ENCODE results near the gene SPACDR. TPM values are rescaled to one million over a fixed set of nuclear protein-coding genes. Genes with fewer than 3 reads are reported as not detected.

The SPACDR gene
- total and polyA plus RNA-seq, 2 experiments from 2014 or later: 0.42 to 0.52 TPM

DNA sequence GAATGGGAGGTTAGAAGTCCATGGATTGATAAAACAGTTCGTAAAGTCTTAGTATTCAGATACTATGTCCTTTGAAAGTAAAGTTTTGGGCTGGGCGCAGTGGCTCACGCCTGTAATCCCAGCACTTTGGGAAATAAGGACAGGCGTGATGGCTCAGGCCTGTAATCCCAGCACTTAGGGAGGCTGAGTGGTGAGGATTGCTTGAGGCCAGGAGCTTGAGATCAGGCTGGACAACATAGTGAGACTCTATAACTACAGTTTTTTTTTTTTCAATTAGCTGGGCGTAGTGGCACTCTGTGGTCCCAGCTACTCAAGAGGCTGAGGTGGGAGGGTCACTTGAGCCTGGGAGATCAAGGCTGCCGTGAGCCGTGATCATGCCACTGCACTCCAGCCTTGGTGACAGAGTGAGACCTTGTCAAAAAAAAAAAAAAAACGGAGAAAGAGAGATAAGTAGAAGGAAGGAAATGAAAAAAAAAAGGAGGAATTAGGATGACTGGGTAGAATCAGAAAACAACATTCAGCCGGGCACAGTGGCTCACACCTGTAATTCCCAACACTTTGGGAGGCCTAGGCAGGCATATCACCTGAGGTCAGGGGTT is 49.3 kb upstream of the SPACDR start:
- no peak overlapping the region for H3K27ac Mint-ChIP-seq
- H3F3A ChIP-seq (replicated peaks; ENCODE audit: low read depth): no peaks in the 10 kb centered on the region
- no peak overlapping the region for H3K4me3 ChIP-seq
- no peaks in the 10 kb centered on the region for H3K27me3 ChIP-seq (ENCODE audit: insufficient read depth)
- H2AFZ ChIP-seq: no peak overlapping the region
- ATAC-seq (no peak), DNase-seq (ENCODE audit: low spot score) (no peak)
- no peaks in the 10 kb centered on the region for H3K36me3 ChIP-seq (ENCODE audit: insufficient read depth)
- H3K4me3 Mint-ChIP-seq: no peak overlapping the region
- H3K27me3 Mint-ChIP-seq (ENCODE audit: insufficient read depth, low read depth, poor library complexity): peaks cover 4% of the 10 kb centered on the region
- no peaks in the 10 kb centered on the region for H3K79me2 ChIP-seq (replicated peaks; ENCODE audit: insufficient read depth)
- no peak overlapping the region for H3K27ac ChIP-seq (ENCODE audit: low read depth)
- no peak overlapping the region for H3K4me2 ChIP-seq
- H3K36me3 Mint-ChIP-seq (ENCODE audit: low read depth): no peaks in the 10 kb centered on the region
- no peaks in the 10 kb centered on the region for H3K4me1 Mint-ChIP-seq
- no peaks in the 10 kb centered on the region for H4K20me1 ChIP-seq (replicated peaks; ENCODE audit: insufficient read depth)
- H3K9me2 ChIP-seq (ENCODE audit: insufficient read depth): no peaks in the 10 kb centered on the region
- 0 out of 2 replicates have a peak, but pooled peaks cover 3% of the 10 kb centered on the region for H3K4me1 ChIP-seq (ENCODE audit: insufficient read depth)
- H3K9me3 Mint-ChIP-seq: no peaks in the 10 kb centered on the region
- TF ChIP-seq, protein P1, sequence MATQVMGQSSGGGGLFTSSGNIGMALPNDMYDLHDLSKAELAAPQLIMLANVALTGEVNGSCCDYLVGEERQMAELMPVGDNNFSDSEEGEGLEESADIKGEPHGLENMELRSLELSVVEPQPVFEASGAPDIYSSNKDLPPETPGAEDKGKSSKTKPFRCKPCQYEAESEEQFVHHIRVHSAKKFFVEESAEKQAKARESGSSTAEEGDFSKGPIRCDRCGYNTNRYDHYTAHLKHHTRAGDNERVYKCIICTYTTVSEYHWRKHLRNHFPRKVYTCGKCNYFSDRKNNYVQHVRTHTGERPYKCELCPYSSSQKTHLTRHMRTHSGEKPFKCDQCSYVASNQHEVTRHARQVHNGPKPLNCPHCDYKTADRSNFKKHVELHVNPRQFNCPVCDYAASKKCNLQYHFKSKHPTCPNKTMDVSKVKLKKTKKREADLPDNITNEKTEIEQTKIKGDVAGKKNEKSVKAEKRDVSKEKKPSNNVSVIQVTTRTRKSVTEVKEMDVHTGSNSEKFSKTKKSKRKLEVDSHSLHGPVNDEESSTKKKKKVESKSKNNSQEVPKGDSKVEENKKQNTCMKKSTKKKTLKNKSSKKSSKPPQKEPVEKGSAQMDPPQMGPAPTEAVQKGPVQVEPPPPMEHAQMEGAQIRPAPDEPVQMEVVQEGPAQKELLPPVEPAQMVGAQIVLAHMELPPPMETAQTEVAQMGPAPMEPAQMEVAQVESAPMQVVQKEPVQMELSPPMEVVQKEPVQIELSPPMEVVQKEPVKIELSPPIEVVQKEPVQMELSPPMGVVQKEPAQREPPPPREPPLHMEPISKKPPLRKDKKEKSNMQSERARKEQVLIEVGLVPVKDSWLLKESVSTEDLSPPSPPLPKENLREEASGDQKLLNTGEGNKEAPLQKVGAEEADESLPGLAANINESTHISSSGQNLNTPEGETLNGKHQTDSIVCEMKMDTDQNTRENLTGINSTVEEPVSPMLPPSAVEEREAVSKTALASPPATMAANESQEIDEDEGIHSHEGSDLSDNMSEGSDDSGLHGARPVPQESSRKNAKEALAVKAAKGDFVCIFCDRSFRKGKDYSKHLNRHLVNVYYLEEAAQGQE (IDR thresholded peaks at IDR 0.05; ENCODE audit: unreplicated experiment): no peak
- TF ChIP-seq ZNF331 (CRISPR knock-in tag; IDR thresholded peaks at IDR 0.05; ENCODE audit: low read depth): no peak
- TF ChIP-seq JUNB (IDR thresholded peaks at IDR 0.05; ENCODE audit: unreplicated experiment): no peak
- TF ChIP-seq POLR2AphosphoS5 (IDR thresholded peaks at IDR 0.05; ENCODE audit: low read depth): no peak
- no peak for TF ChIP-seq NANOG (IDR thresholded peaks at IDR 0.05; ENCODE audit: borderline replicate concordance)
- TF ChIP-seq, protein P2, sequence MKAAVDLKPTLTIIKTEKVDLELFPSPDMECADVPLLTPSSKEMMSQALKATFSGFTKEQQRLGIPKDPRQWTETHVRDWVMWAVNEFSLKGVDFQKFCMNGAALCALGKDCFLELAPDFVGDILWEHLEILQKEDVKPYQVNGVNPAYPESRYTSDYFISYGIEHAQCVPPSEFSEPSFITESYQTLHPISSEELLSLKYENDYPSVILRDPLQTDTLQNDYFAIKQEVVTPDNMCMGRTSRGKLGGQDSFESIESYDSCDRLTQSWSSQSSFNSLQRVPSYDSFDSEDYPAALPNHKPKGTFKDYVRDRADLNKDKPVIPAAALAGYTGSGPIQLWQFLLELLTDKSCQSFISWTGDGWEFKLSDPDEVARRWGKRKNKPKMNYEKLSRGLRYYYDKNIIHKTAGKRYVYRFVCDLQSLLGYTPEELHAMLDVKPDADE (IDR thresholded peaks at IDR 0.05): no peak
- TF ChIP-seq, protein P3, sequence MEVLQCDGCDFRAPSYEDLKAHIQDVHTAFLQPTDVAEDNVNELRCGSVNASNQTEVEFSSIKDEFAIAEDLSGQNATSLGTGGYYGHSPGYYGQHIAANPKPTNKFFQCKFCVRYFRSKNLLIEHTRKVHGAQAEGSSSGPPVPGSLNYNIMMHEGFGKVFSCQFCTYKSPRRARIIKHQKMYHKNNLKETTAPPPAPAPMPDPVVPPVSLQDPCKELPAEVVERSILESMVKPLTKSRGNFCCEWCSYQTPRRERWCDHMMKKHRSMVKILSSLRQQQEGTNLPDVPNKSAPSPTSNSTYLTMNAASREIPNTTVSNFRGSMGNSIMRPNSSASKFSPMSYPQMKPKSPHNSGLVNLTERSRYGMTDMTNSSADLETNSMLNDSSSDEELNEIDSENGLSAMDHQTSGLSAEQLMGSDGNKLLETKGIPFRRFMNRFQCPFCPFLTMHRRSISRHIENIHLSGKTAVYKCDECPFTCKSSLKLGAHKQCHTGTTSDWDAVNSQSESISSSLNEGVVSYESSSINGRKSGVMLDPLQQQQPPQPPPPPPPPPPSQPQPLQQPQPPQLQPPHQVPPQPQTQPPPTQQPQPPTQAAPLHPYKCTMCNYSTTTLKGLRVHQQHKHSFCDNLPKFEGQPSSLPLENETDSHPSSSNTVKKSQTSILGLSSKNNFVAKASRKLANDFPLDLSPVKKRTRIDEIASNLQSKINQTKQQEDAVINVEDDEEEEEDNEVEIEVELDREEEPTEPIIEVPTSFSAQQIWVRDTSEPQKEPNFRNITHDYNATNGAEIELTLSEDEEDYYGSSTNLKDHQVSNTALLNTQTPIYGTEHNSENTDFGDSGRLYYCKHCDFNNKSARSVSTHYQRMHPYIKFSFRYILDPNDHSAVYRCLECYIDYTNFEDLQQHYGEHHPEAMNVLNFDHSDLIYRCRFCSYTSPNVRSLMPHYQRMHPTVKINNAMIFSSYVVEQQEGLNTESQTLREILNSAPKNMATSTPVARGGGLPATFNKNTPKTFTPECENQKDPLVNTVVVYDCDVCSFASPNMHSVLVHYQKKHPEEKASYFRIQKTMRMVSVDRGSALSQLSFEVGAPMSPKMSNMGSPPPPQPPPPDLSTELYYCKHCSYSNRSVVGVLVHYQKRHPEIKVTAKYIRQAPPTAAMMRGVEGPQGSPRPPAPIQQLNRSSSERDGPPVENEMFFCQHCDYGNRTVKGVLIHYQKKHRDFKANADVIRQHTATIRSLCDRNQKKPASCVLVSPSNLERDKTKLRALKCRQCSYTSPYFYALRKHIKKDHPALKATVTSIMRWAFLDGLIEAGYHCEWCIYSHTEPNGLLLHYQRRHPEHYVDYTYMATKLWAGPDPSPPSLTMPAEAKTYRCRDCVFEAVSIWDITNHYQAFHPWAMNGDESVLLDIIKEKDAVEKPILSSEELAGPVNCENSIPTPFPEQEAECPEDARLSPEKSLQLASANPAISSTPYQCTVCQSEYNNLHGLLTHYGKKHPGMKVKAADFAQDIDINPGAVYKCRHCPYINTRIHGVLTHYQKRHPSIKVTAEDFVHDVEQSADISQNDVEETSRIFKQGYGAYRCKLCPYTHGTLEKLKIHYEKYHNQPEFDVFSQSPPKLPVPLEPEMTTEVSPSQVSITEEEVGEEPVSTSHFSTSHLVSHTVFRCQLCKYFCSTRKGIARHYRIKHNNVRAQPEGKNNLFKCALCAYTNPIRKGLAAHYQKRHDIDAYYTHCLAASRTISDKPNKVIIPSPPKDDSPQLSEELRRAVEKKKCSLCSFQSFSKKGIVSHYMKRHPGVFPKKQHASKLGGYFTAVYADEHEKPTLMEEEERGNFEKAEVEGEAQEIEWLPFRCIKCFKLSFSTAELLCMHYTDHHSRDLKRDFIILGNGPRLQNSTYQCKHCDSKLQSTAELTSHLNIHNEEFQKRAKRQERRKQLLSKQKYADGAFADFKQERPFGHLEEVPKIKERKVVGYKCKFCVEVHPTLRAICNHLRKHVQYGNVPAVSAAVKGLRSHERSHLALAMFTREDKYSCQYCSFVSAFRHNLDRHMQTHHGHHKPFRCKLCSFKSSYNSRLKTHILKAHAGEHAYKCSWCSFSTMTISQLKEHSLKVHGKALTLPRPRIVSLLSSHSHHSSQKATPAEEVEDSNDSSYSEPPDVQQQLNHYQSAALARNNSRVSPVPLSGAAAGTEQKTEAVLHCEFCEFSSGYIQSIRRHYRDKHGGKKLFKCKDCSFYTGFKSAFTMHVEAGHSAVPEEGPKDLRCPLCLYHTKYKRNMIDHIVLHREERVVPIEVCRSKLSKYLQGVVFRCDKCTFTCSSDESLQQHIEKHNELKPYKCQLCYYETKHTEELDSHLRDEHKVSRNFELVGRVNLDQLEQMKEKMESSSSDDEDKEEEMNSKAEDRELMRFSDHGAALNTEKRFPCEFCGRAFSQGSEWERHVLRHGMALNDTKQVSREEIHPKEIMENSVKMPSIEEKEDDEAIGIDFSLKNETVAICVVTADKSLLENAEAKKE (CRISPR knock-in tag; IDR thresholded peaks at IDR 0.05): no peak
- no peak for TF ChIP-seq CREB1 (CRISPR knock-in tag; IDR thresholded peaks at IDR 0.05; ENCODE audit: low read depth)
- no peak for TF ChIP-seq EZH2 (IDR thresholded peaks at IDR 0.05; ENCODE audit: low read depth, unreplicated experiment)
- TF ChIP-seq STAT1 (IDR thresholded peaks at IDR 0.05; ENCODE audit: unreplicated experiment): no peak

All from GM23338 (cell line).